ENCODE results near the gene SUB1.

SUB1 gene

GRCh38 chr5:32645246-32645645 is 59.9 kb downstream of the SUB1 start:
- Histone ChIP-seq H3K27me3 (ENCODE audit: insufficient read depth, poor library complexity, severe bottlenecking) (no peaks in the 10 kb centered on the region), H3K4me3 (ENCODE audit: severe bottlenecking) (no peak overlapping the region), H3K9me3 (ENCODE audit: severe bottlenecking) (no peaks in the 10 kb centered on the region), H3K36me3 (ENCODE audit: low read depth) (no peaks in the 10 kb centered on the region), H3K27ac (ENCODE audit: poor library complexity, severe bottlenecking) (no peak overlapping the region), H3K4me1 (ENCODE audit: insufficient read depth, poor library complexity, severe bottlenecking) (peaks cover 15% of the 10 kb centered on the region)
- ATAC-seq (ENCODE audit: low read depth) (no peak), DNase-seq (ENCODE audit: low spot score) (no peak)
- no peak for TF ChIP-seq CTCF (IDR thresholded peaks at IDR 0.05; ENCODE audit: poor library complexity, severe bottlenecking)

- no peak for TF ChIP-seq CTCF (IDR thresholded peaks at IDR 0.05; ENCODE audit: poor library complexity, severe bottlenecking)
- ATAC-seq (ENCODE audit: low read depth) (no peak), DNase-seq (ENCODE audit: low spot score) (no peak)
- H3K4me3 ChIP-seq (ENCODE audit: severe bottlenecking) = no peak overlapping the region
- no peaks in the 10 kb centered on the region for H3K36me3 ChIP-seq (ENCODE audit: low read depth)
- H3K4me1 ChIP-seq (ENCODE audit: insufficient read depth, poor library complexity, severe bottlenecking) = peaks cover 12% of the 10 kb centered on the region
- no peaks in the 10 kb centered on the region for H3K27me3 ChIP-seq (ENCODE audit: insufficient read depth, poor library complexity, severe bottlenecking)
- no peak overlapping the region for H3K27ac ChIP-seq (ENCODE audit: poor library complexity, severe bottlenecking)
- H3K9me3 ChIP-seq (ENCODE audit: severe bottlenecking) = no peaks in the 10 kb centered on the region
These were observed 61.0 kb downstream of the SUB1 start for GRCh38 chr5:32646061-32646969.

- no peak for DNase-seq (ENCODE audit: low spot score)
- no peak for TF ChIP-seq CTCF (IDR thresholded peaks at IDR 0.05; ENCODE audit: poor library complexity, severe bottlenecking)
- no peaks in the 10 kb centered on the region for H3K27me3 ChIP-seq (ENCODE audit: insufficient read depth, poor library complexity, severe bottlenecking)
- H3K27ac ChIP-seq (ENCODE audit: poor library complexity, severe bottlenecking) = no peak overlapping the region
- H3K4me3 ChIP-seq (ENCODE audit: severe bottlenecking) = no peak overlapping the region
- ATAC-seq (ENCODE audit: low read depth) = no peak
- no peaks in the 10 kb centered on the region for H3K36me3 ChIP-seq (ENCODE audit: low read depth)
- no peaks in the 10 kb centered on the region for H3K4me1 ChIP-seq (ENCODE audit: insufficient read depth, poor library complexity, severe bottlenecking)
- H3K9me3 ChIP-seq (ENCODE audit: severe bottlenecking) = peaks cover 5% of the 10 kb centered on the region
These were observed 65.7 kb downstream of the SUB1 start for GRCh38 chr5:32651088-32651487.

- no peak overlapping the region for H3K4me3 ChIP-seq (ENCODE audit: severe bottlenecking)
- no peak overlapping the region for H3K27ac ChIP-seq (ENCODE audit: poor library complexity, severe bottlenecking)
- no peaks in the 10 kb centered on the region for H3K4me1 ChIP-seq (ENCODE audit: insufficient read depth, poor library complexity, severe bottlenecking)
- peaks cover 5% of the 10 kb centered on the region for H3K9me3 ChIP-seq (ENCODE audit: severe bottlenecking)
- DNase-seq (ENCODE audit: low spot score) (no peak), ATAC-seq (ENCODE audit: low read depth) (no peak)
- no peak for TF ChIP-seq CTCF (IDR thresholded peaks at IDR 0.05; ENCODE audit: poor library complexity, severe bottlenecking)
- no peaks in the 10 kb centered on the region for H3K27me3 ChIP-seq (ENCODE audit: insufficient read depth, poor library complexity, severe bottlenecking)
- H3K36me3 ChIP-seq (ENCODE audit: low read depth) = no peaks in the 10 kb centered on the region
These were observed 66.3 kb downstream of the SUB1 start for GRCh38 chr5:32651638-32652037.

Measured in RWPE2 (cell line).